Activated naive CD4-positive, alpha-beta T cell treated with anti-CD3 and anti-CD28 coated beads for 36 hours (primary cell): ENCODE measurements around the gene ZNF768. TPM values are rescaled to one million over a fixed set of nuclear protein-coding genes. Genes with fewer than 3 reads are reported as not detected.

Source experiments
- CTCF ChIA-PET: fragments of 350-600 bp; sonication (Branson Sonifier 250); formaldehyde crosslinking; loops from one replicate; lab custom pipeline; 2021; ENCODE audit warnings: antibody characterized with exemption; lab: Charles Lee
- DNase-seq: peaks from one replicate; pipeline ENCODE4 v3.0.0-alpha.2; 2020
- H3K27ac Mint-ChIP-seq: one replicate; pipeline ENCODE4 v1.8.0; 2021; ENCODE audit warnings: mild to moderate bottlenecking, mixed read lengths
- H3K27me3 Mint-ChIP-seq: one replicate; pipeline ENCODE4 v1.8.0; 2021; ENCODE audit warnings: low read depth, mixed read lengths
- H3K36me3 Mint-ChIP-seq: one replicate; pipeline ENCODE4 v1.8.0; 2021; ENCODE audit warnings: low read depth, mixed read lengths
- H3K4me1 Mint-ChIP-seq: one replicate; pipeline ENCODE4 v1.8.0; 2021; ENCODE audit warnings: low read depth, mixed read lengths
- H3K4me3 Mint-ChIP-seq: one replicate; pipeline ENCODE4 v1.8.0; 2021; ENCODE audit warnings: mild to moderate bottlenecking, moderate library complexity, mixed read lengths
- H3K9me3 Mint-ChIP-seq: one replicate; pipeline ENCODE4 v1.8.0; 2021; ENCODE audit warnings: mixed read lengths
- intact Hi-C: fragments of 100-400 bp; cut with micrococcal nuclease; formaldehyde crosslinking; loops from one replicate; pipeline ENCODE4 v1.15.1; 2023
- total RNA-seq, 2 experiments: library from RNA; stranded (reverse); gene quantifications; one replicate each; pipeline ENCODE4 v1.2.3, GENCODE V29; 2021

The ZNF768 gene
- total RNA-seq, 2 experiments from 2014 or later: 7.8 to 8.3 TPM

DNA sequence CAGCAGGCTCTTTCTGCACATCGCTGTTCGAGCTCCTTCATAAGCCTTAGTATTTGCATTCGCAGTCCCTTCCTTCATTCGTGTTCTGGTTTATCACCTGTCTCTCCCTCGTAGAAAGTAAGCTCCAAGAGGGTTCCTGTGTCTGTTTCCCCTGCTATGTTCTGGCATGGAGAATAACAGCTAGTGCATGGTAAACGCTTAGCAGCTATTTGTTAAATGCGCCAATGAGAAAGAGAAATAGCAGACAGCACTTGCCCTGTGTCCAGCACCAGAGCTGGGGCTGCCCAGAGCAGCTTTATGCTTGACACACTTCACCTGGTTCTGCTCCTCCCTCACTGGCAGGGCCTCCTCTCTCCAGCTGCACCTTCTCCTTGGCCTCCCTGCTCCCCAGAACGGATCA is 39.6 kb upstream of the ZNF768 start:
- H3K36me3 Mint-ChIP-seq: no peaks in the 10 kb centered on the region
- peak overlapping the region; percentile 6 for H3K27ac Mint-ChIP-seq
- no peaks in the 10 kb centered on the region for H3K9me3 Mint-ChIP-seq
- DNase-seq: no peak
- H3K4me3 Mint-ChIP-seq: no peak overlapping the region
- H3K4me1 Mint-ChIP-seq: peaks cover 42% of the 10 kb centered on the region
- intact Hi-C loops: no loop called here
- no peaks in the 10 kb centered on the region for H3K27me3 Mint-ChIP-seq
- CTCF ChIA-PET: interaction anchor here (1.2 to 1.3 kb wide), 2 partner anchors 30 to 32 kb away, joined by 6 read pairs; no protein-coding TSS in a partner anchor

- H3K36me3 Mint-ChIP-seq: no peaks in the 10 kb centered on the region
- CTCF ChIA-PET: interaction anchor here (1.2 to 1.3 kb wide), 2 partner anchors 30 to 33 kb away, joined by 6 read pairs; no protein-coding TSS in a partner anchor
- peaks cover 40% of the 10 kb centered on the region for H3K4me1 Mint-ChIP-seq
- no peaks in the 10 kb centered on the region for H3K27me3 Mint-ChIP-seq
- DNase-seq: no peak
- no peak overlapping the region for H3K4me3 Mint-ChIP-seq
- H3K27ac Mint-ChIP-seq: no peak overlapping the region
- intact Hi-C loops: no loop called here
- no peaks in the 10 kb centered on the region for H3K9me3 Mint-ChIP-seq
Observed at GRCh38 chr16:30565526-30565925, 39.2 kb upstream of the ZNF768 start.

- Mint-ChIP-seq H3K9me3 (no peaks in the 10 kb centered on the region), H3K4me3 (peak overlapping the region; percentile 76), H3K27ac (no peak overlapping the region), H3K4me1 (peaks cover 22% of the 10 kb centered on the region), H3K36me3 (peaks cover 4% of the 10 kb centered on the region), H3K27me3 (no peaks in the 10 kb centered on the region)
- intact Hi-C loops: no loop called here
- CTCF ChIA-PET: interaction anchor here (0.5 to 2.1 kb wide), 3 partner anchors 10 to 85 kb away, joined by 5 to 7 read pairs (median 5); partner anchors contain the start of genes ZNF688 and ZNF747
- DNase-seq: no peak
Observed at GRCh38 chr16:30562021-30562420, 35.7 kb upstream of the ZNF768 start.

GRCh38 chr16:30561089-30561816 is 34.9 kb upstream of the ZNF768 start:
- intact Hi-C loops: no loop called here
- CTCF ChIA-PET: interaction anchor here (0.5 to 2.1 kb wide), 5 partner anchors 11 to 712 kb away, joined by 3 to 7 read pairs (median 5); partner anchors contain the start of genes ZNF688 and ZNF747
- Mint-ChIP-seq H3K9me3 (no peaks in the 10 kb centered on the region), H3K27ac (peak overlapping the region; percentile 68), H3K4me3 (peak overlapping the region; percentile 76), H3K4me1 (peaks cover 18% of the 10 kb centered on the region), H3K27me3 (no peaks in the 10 kb centered on the region), H3K36me3 (peaks cover 5% of the 10 kb centered on the region)
- DNase-seq: peak; percentile 35

DNA sequence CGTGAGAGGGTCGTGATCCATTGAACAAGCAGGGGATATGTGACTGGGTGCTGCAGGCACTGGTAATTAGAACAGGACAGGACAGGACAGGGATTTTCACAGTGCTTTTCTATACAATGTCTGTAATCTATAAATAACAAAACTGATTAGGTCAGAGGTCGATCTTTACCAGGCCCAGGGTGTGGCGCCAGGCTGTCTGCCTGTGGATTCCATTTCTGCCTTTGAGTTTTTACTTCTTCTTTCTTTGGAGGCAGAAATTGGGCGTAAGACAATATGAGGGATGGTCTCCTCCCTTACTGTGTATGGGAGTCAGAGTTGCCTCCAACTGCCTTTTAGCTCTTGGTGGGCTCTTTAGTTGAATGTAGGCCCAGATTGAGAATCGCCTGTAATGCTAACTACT is 33.3 kb upstream of the ZNF768 start:
- Mint-ChIP-seq H3K27me3 (no peaks in the 10 kb centered on the region), H3K36me3 (peaks cover 13% of the 10 kb centered on the region), H3K4me1 (peaks cover 20% of the 10 kb centered on the region), H3K9me3 (no peaks in the 10 kb centered on the region), H3K27ac (no peak overlapping the region), H3K4me3 (no peak overlapping the region)
- CTCF ChIA-PET: no interaction called here
- no peak for DNase-seq
- intact Hi-C loops: loop anchor here (2.0 to 10.0 kb wide), 3 partner anchors 25 to 365 kb away; partner anchors contain the start of genes FBXL19, SRCAP and ZNF747

- Mint-ChIP-seq H3K27ac (peak overlapping the region; percentile 90), H3K27me3 (no peaks in the 10 kb centered on the region), H3K36me3 (peaks cover 19% of the 10 kb centered on the region), H3K4me1 (peaks cover 27% of the 10 kb centered on the region), H3K4me3 (peak overlapping the region; percentile 84), H3K9me3 (no peaks in the 10 kb centered on the region)
- CTCF ChIA-PET: interaction anchor here (0.8 to 2.8 kb wide), 7 partner anchors 9 to 110 kb away, joined by 3 to 17 read pairs (median 4); no protein-coding TSS in a partner anchor
- intact Hi-C loops: loop anchor here (1.0 to 10.0 kb wide), 5 partner anchors 13 to 366 kb away; partner anchors contain the start of genes FBXL19, SRCAP, ZNF747 and ZNF785
- no peak for DNase-seq
Observed at GRCh38 chr16:30558789-30559377, 32.5 kb upstream of the ZNF768 start.

GRCh38 chr16:30557957-30558788 is 31.8 kb upstream of the ZNF768 start, which contains the start of gene ZNF764:
Gene ZNF764, minus strand, starts transcription at chr16:30558374. Its CDS starts 192 bp downstream, at chr16:30558182.
- H3K27me3 Mint-ChIP-seq: no peaks in the 10 kb centered on the region
- peak; percentile 99 for DNase-seq
- peaks cover 23% of the 10 kb centered on the region for H3K36me3 Mint-ChIP-seq
- CTCF ChIA-PET: interaction anchor here (0.8 to 2.8 kb wide), 7 partner anchors 10 to 109 kb away, joined by 3 to 17 read pairs (median 4); no protein-coding TSS in a partner anchor
- no peaks in the 10 kb centered on the region for H3K9me3 Mint-ChIP-seq
- intact Hi-C loops: loop anchor here (1.0 to 10.0 kb wide), 5 partner anchors 14 to 367 kb away; partner anchors contain the start of genes FBXL19, SRCAP, ZNF747 and ZNF785
- H3K27ac Mint-ChIP-seq: peak within 1 kb of the TSS; percentile 90
- H3K4me3 Mint-ChIP-seq: peak within 1 kb of the TSS; percentile 84
- peaks cover 34% of the 10 kb centered on the region for H3K4me1 Mint-ChIP-seq

DNA sequence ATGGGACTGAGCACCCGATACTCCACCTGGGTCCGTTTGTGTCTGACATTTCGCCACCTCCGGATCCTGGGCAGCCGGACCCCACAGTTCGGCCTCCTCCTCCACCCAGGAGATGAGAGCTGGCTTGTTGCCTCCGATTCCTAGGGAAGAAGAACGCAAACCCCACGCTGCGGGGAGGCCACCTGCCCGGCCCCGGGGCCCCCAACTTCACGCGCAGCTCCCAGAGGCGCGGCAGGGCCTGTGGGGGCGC is 31.3 kb upstream of the ZNF768 start:
- Mint-ChIP-seq H3K4me3 (peak overlapping the region; percentile 84), H3K4me1 (peaks cover 39% of the 10 kb centered on the region), H3K27ac (peak overlapping the region; percentile 90), H3K9me3 (no peaks in the 10 kb centered on the region), H3K36me3 (peaks cover 24% of the 10 kb centered on the region), H3K27me3 (no peaks in the 10 kb centered on the region)
- DNase-seq: no peak
- intact Hi-C loops: loop anchor here (10.0 kb wide), 2 partner anchors 137 to 367 kb away; partner anchors contain the start of genes FBXL19 and SRCAP
- CTCF ChIA-PET: interaction anchor here (0.7 to 2.8 kb wide), 6 partner anchors 11 to 108 kb away, joined by 3 to 17 read pairs (median 8); no protein-coding TSS in a partner anchor

GRCh38 chr16:30556125-30556473 is 29.7 kb upstream of the ZNF768 start:
- peak overlapping the region; percentile 74 for H3K27ac Mint-ChIP-seq
- CTCF ChIA-PET: no interaction called here
- no peaks in the 10 kb centered on the region for H3K9me3 Mint-ChIP-seq
- peaks cover 51% of the 10 kb centered on the region for H3K4me1 Mint-ChIP-seq
- intact Hi-C loops: loop anchor here (10.0 kb wide), 2 partner anchors 139 to 369 kb away; partner anchors contain the start of genes FBXL19 and SRCAP
- no peaks in the 10 kb centered on the region for H3K27me3 Mint-ChIP-seq
- H3K4me3 Mint-ChIP-seq: peak overlapping the region; percentile 59
- DNase-seq: no peak
- peaks cover 28% of the 10 kb centered on the region for H3K36me3 Mint-ChIP-seq

DNA sequence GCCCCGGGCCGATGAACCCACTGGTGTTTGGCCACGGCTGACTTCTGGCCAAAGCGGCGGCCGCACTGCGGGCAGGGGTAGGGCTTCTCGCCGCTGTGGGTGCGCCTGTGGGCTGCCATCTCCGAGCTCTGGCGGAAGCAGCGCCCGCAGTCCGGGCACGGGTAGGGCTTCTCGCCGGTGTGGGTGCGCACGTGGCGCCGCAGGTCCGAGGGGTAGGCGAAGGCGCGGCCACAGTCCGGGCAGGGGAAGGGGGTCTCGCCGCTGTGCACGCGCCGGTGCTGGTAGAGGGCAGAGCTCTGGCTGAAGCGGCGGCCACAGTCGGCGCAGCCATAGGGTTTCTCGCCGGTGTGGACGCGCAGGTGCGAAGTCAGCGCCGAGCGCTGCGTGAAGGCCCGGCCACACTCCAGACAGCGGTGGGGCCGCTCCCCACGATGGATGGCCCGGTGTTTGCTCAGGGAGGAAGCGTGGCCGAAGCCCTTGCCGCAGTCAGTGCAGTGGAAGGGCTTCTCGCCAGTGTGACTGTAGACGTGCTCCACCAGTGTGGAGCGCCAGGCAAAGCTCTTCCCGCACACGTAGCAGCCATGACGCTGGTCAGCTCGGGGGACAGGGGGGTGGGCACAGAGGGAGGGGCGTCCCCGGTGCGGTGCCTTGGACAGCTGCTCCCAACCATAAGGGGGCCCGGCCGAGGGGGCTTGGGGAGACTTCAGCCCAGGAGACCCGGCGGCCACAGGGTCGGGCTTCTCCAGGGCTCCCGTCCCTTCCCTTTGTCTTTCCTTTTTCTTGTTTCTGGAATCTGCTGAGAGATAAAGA is 29.2 kb upstream of the ZNF768 start:
- H3K27ac Mint-ChIP-seq: peak overlapping the region; percentile 74
- H3K4me3 Mint-ChIP-seq: no peak overlapping the region
- H3K27me3 Mint-ChIP-seq: no peaks in the 10 kb centered on the region
- H3K9me3 Mint-ChIP-seq: no peaks in the 10 kb centered on the region
- CTCF ChIA-PET: no interaction called here
- peaks cover 52% of the 10 kb centered on the region for H3K4me1 Mint-ChIP-seq
- DNase-seq: no peak
- intact Hi-C loops: loop anchor here (10.0 kb wide), 2 partner anchors 139 to 369 kb away; partner anchors contain the start of genes FBXL19 and SRCAP
- peaks cover 28% of the 10 kb centered on the region for H3K36me3 Mint-ChIP-seq
